GM19463 (cell line): ENCODE results near the gene FIGN.

Source experiments
- ATAC-seq: cut with Tn5 transposase; IDR thresholded peaks from one replicate; pipeline ENCODE4 v1.9.1; 2021; ENCODE audit warnings: mild to moderate bottlenecking, moderate library complexity; ENCODE audit not compliant: unreplicated experiment

Gene FIGN

GRCh38 chr2:163711258-163711657 is 24.6 kb downstream of the FIGN start:
- ATAC-seq: no peak

GRCh38 chr2:163709270-163709669 is 26.5 kb downstream of the FIGN start:
- ATAC-seq: no peak

- no peak for ATAC-seq
Measured at GRCh38 chr2:163708265-163708664, 27.5 kb downstream of the FIGN start.

- ATAC-seq: no peak
Measured at GRCh38 chr2:163703386-163703785, 32.4 kb downstream of the FIGN start.

- no peak for ATAC-seq
Measured at GRCh38 chr2:163701399-163702195, 34.2 kb downstream of the FIGN start.

GRCh38 chr2:163698857-163699256 is 37.0 kb downstream of the FIGN start:
- no peak for ATAC-seq

- ATAC-seq: no peak
Measured at GRCh38 chr2:163697846-163698637, 37.8 kb downstream of the FIGN start.

GRCh38 chr2:163697429-163697828 is 38.4 kb downstream of the FIGN start:
- ATAC-seq: no peak

- ATAC-seq: no peak
Measured at GRCh38 chr2:163693484-163693883, 42.3 kb downstream of the FIGN start.

- no peak for ATAC-seq
Measured at GRCh38 chr2:163692611-163693482, 43.0 kb downstream of the FIGN start.

GRCh38 chr2:163692081-163692480 is 43.7 kb downstream of the FIGN start:
- ATAC-seq: no peak

- no peak for ATAC-seq
Measured at GRCh38 chr2:163690896-163691295, 44.9 kb downstream of the FIGN start.

- ATAC-seq: no peak
Measured at GRCh38 chr2:163687217-163687616, 48.6 kb downstream of the FIGN start.

- no peak for ATAC-seq
Measured at GRCh38 chr2:163686289-163686688, 49.5 kb downstream of the FIGN start.

GRCh38 chr2:163682695-163683094 is 53.1 kb downstream of the FIGN start:
- no peak for ATAC-seq

GRCh38 chr2:163681745-163682144 is 54.1 kb downstream of the FIGN start:
- ATAC-seq: no peak

GRCh38 chr2:163675388-163675787 is 60.4 kb downstream of the FIGN start:
- no peak for ATAC-seq

- no peak for ATAC-seq
Measured at GRCh38 chr2:163673522-163673921, 62.3 kb downstream of the FIGN start.

GRCh38 chr2:163670929-163671328 is 64.9 kb downstream of the FIGN start:
- no peak for ATAC-seq

GRCh38 chr2:163669506-163669905 is 66.3 kb downstream of the FIGN start:
- ATAC-seq: no peak
